NCI-H1436 treated with DMSO at 0.1 percent for 48 hours (cell line): Measurements from ENCODE around the gene KPNA3.
"Not testable (repeated sequence)": the region's sequence is repeated elsewhere in the genome, so short reads cannot be mapped to it uniquely, and the experiment has no call there.

ENCODE experiments used
- DNase-seq: peaks from one replicate; lab custom pipeline; 2025; lab: John Stamatoyannopoulos, UW

The KPNA3 gene

DNA sequence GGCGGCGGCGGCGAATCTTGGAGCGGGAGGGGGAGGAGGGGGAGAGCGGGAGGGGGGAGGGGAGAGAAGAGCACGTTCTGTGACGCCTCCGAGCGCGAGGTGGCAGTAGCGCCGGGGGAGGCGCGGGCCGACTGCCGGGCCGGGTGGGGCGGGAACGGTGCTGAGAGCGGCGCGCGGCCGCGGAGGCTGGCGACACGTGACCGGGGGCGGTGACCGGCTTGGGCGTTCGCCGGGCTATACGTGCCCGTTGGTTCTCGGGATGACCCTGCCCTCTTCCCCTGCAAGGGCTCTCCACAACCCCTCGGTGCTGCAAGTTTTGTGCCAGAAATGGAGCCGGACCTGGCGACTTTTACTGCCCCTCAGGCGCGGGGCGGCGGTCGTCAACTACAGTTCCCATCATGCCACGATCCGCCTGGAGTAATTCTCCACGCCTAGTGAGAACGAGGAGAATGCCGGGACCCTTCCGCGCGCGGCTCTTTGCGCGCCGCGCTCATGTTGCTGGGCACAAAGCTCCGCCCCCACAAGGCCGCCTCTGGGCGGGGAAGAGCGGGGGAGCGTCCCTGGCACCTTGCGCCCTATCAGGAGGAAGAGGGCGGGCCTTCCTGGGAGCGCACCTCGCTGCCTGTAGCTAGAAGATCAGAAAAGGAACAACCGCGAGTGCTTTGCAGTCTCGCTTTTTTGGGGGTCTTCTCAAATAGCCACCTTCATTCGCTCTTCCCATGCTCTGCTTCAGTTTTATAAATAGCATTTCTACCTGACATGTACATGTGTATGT is at the start of gene KPNA3:
Gene KPNA3, minus strand, starts transcription at position 133 of the 775 bp plus-strand sequence. CDS start 176 bp downstream, outside the sequence.
- peak; percentile 78 for DNase-seq

- no peak for DNase-seq
Measured at GRCh38 chr13:49841964-49842363, 49.5 kb upstream of the KPNA3 start.

DNA sequence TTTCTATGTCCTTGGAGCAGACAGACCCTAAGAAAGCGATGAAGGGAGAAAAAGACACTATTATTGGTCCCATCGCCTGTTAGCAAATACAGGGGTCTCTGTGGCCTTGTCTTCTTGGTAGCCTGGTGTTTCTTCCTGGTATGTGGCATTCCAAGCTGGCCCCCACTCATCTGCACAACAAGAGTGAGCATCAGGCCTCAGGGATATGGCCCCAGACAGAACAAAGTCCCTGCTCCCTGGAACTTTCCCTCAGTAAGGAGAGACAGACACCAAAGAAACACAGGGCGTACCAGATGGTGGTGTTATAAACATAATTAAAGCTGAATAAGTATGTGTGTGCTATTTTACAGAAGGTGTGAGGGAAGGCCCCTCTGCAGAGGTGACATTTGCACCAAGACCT is 48.2 kb upstream of the KPNA3 start:
- DNase-seq = no peak

GRCh38 chr13:49840266-49840665 is 47.8 kb upstream of the KPNA3 start:
- DNase-seq = no peak

DNA sequence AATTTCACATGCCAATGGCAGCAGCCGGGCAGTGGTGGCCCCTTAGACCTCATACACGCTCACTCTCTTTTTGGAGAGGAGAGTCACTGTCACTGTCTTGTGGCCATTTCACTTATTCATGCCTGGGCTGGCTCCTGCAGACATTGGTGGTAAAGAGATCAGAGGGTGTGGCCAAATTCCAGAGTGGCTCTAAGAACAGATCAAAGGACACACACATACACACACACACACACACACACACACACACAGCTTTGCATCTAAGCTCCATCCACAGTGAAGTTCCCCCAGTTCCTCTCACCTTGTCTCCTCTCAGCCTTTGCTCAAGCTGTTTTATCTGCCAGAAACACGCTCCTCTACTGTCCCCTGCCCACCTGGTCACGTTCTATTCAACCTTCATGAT is 46.5 kb upstream of the KPNA3 start:
- DNase-seq = no peak

DNA sequence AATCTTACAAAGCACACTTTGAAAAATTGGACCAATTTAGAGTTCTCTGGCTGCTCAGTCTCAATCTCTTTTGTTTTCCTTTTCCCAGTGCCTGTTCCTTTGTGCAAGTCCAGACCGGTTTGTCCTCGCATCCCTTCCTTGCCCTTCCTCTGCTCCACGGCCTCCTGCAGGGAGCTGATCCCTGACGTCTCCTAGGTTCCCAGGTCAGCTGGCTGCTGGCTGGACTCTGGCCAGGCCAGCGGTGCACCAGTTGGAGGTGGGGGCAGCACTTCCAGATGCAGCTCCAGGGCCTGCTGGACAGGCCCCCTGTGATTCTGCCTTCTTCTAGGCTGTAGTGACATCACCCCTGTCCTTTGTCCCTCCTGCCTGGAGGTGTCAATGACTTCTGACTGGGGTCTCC is 44.0 kb upstream of the KPNA3 start:
- DNase-seq = no peak

DNA sequence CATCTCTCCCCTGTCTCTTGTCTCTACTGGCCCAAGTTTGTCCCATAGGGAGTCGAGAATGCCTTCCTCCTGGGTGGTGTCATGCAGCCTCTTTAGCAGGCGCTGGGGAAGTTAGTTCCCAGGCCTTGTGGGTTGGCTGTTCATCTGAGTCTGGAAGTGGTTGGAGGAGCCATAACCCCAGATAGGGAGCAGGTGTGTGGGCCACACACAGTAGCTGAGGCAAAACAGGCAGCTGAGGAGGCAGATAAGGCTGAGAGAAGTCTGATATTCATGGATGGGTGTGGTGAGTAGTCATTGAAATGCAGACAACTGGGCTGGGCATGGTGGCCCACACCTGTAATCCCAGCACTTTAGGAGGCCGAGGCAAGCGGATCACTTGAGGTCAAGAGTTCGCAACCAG is 40.9 kb upstream of the KPNA3 start:
- DNase-seq = no peak

DNA sequence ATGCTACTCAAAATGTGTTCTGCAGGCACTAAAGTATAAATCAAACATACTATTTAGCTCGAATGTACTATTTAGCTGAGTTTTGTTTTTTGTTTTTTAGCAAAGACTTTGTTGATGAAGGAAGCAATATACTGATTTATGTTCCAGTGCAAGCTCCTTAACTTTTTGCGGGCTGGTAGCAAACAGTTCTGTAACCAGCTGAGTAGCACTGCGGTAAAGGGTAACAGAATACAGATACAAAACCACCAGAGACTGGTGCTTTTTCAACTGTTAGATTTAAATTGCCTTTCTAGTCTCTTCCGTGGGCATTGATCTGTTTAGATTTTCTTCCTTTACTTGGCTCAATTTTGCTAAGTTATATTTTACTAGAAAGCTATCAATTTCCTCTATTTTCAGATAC is 39.0 kb upstream of the KPNA3 start:
- no peak for DNase-seq

DNA sequence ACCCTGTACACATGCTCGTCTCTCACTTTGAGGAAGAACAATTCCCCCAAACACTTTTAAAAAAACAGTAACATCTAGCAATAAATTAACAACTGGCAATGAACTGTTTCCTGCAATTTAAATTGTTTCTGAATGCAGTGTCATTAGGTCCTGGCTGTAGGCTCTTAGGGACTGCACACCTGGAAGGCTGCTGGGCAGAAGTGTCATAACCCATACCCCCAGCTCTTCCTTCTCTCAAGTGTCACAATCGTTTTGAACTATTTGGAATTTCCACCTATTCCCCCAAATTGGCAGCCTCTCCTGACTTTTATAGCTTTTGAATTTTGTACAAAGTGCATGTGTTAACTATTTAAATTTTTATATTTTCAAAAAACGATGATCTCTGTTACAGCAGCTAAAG is 38.2 kb upstream of the KPNA3 start:
- no peak for DNase-seq

DNA sequence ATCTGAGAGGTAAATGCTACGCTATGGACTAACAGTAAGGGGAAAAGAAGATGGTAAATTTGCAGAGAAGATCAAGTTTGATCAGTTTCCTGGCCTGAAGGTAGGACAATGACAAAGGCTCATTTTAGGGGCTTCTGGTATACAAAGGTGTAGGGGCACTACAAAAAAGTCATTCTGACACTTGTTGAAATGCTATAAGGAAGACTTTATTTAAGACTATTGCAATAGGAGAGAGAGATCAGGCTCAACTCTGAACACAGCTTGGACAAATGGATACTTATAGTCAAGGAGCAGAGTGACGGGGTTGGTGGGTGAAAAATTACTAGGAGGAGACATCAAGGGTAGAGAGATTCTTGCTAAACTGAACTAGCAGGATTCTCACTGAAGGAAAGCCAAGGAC is 37.2 kb upstream of the KPNA3 start:
- DNase-seq = no peak

GRCh38 chr13:49828453-49828852 is 36.0 kb upstream of the KPNA3 start:
- DNase-seq = no peak

DNA sequence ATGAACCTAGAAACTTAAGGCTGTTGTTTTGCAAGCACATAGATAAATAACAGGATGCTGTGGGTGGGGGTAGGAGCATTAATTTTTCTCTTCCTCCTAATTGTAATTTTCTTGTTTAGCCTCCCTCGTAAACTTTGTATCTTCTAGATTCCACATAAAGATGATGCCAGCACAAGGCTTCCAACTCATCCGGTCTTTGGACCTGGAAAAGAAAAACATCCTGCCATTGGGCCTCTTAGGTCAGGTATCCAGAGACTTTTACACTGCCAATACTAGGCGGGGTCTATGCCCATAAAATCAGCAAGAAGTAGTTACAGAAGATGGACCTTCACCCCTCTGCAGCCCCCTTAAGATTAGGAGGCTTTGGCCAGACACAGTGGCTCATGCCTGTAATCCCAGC is 35.4 kb upstream of the KPNA3 start:
- no peak for DNase-seq

DNA sequence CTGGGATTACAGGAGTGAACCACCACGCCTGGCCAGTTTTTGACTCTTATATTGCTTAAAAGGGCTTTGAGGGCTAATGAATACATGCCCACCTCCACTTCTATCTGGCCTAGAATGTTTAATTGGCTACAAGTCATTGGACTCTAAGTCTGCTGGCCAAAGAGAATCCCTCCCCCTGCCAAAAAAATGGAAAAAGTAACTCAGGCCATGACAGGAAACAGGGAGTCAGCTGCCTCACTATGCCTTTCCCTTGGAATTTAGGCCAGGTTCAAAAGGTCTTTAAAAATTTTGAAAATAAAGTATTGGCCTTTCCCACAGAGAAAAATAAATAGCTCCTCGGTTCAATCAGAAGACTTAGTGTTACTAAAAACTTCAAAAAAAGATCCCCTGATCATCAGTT is 34.9 kb upstream of the KPNA3 start:
- DNase-seq = no peak

GRCh38 chr13:49821216-49822009 is 28.9 kb upstream of the KPNA3 start:
- DNase-seq = no peak

DNA sequence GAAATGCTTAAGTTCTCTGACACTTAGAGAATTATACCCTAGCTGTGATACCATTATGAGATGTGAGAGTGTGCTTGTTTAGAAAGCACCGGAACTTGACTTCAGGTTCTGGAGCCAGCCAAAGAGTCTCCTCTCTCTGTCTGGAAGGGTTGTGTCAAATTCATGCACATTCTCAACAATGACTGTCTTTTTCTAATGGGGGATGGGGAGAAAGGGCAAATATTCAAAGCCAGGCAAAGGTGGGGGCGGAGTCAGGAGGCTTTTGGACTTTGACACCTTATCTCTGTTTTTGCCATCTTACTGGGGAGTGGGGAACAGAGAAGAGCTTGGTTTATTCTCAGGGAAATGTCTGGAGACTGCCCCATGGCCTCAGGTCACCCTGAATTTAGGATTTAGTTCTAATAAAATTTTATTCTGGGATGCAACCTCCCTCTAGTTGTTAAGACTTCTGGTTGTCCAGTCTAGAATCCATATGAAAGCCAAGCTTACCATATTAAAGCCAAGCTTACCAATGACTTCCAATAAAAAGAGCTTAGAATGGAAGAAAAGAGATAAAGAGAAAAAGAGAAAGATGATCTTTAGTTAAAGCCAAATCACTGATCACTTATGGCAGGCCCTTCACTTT is 28.2 kb upstream of the KPNA3 start:
- no peak for DNase-seq

DNA sequence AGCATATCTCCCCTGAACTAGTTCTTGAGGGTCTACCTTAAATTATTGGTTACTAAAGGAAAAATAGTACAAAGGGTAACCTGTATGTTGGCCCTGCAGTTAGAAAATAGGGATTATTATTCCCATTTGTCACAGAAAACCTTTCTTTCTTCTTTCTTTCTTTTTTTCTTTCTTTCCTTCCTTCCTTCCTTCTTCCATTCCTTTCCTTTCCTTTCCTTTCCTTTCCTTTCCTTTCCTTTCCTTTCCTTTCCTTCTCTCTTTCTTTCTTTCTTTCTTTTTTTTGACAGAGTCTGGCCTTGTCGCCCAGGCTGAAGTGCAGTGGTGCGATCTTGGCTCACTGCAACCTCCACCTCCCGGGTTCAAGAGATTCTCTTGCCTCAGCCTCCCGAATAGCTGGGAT is 23.6 kb upstream of the KPNA3 start:
- not testable (repeated sequence) for DNase-seq

DNA sequence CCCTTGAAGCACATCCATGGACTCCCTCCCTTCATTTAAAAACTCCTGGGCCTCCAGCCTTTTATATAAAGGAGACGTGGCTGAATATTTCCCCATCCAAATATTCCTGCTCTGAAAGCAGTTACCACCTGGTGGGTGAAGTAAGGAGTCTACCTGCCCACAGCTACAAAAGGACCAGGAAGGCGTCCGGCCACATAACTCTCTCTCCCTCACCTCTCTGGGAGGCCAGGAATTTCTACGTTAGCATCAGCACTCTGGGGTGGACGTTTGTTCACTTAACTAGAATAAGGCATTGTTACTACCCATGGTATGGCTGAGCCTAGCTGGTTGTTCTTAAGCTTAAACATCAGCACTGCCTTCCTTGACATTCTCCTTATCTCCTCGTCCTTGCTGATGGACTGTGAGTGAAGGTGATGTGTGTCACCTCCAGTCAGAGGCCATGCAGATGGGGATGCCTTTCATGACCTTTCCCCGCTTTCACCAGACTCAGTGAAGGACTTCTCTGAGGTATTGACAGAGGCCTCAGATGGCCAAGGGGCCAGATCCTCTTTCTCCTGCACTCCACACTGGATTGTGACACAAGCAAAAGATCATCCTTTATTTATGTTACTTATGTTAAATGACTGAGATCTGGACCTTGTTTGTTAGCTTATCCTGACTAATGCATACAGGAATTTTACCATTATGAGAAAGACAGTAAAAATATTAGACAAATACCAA is 22.2 kb upstream of the KPNA3 start:
- DNase-seq = no peak

GRCh38 chr13:49812812-49813211 is 20.3 kb upstream of the KPNA3 start:
- no peak for DNase-seq

DNA sequence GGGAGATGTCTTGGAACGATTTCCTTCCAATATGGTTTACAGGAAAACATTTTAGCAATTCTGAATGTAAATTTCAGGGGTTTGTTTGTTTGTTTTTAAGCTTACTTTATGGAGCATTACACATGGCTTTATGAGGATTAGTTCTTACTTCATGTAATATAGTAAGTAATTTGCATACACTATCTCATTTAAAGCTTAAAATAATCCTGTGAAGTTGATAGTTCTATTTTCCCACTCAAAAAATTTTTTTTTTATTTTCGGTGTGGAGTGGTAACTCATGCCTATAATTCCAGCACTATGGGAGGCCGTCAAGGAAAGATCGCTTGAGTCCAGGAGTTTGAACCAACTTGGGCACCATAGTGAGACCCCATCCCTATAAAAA is 19.0 kb upstream of the KPNA3 start:
- no peak for DNase-seq

DNA sequence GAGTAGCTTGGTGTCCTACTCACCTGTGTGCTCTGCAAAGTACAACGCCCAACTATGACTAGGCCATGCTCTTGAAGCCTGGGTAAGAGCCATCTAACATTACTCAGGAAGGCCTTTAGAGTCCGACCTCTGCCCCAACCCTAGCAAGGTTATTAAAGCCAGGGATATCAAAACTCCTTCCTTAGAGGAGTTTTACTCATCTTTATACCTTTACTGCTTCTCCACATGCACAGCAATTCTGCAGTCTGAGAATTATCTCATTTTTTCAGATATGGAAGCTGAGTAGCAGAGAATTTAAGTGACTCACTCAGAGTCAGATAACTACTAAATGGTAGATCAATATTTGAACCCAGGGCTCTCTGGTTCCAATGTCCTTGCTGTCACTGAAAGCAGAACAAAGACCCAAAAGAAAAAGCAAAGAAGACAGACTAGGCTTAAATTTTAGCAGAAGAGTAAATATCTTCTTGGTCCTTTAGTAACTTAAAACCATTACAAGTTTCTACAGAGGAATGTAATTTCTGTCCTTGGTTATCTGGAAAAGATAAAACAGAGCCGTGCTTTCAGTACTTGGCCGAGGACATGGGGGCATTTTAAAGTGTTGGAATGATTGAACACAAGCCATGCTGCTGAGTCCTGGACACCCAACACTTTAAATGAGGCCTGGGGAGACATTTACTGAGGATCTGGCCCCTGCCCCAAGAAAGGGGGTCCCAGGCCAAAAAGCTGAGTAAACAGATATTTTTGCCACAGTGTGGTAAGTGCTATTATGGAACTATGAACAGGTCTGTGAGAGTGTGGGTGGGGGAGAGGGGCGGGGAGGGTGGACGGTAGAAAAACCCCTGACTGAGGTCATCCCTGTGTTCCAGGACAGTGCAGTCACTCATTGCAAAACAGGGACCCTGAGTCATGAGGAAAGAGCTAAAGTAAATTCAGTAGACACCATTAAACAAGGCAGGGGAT is 18.4 kb upstream of the KPNA3 start:
- no peak for DNase-seq

GRCh38 chr13:49807681-49808080 is 15.2 kb upstream of the KPNA3 start:
- no peak for DNase-seq
